Smooth muscle cell (in vitro differentiated cells): ENCODE results near the gene WDR82. TPM values are rescaled to one million over a fixed set of nuclear protein-coding genes. Genes with fewer than 3 reads are reported as not detected.

Experiments used
- DNase-seq: peaks from one replicate; lab custom pipeline; 2025; ENCODE audit not compliant: unreplicated experiment; lab: John Stamatoyannopoulos, UW
- H2AFZ ChIP-seq: fragments of 200-600 bp; sonication (generic); 2 replicates; pipeline ENCODE4 v1.6.0; 2016; ENCODE audit warnings: antibody characterized with exemption, low read depth, mild to moderate bottlenecking
- H3F3A ChIP-seq: fragments of 200-600 bp; sonication (generic); 2 replicates; pipeline ENCODE4 v1.6.0; 2017; ENCODE audit warnings: antibody characterized with exemption, low read depth
- H3K27ac ChIP-seq: fragments of 200-600 bp; sonication (generic); 2 replicates; pipeline ENCODE4 v1.5.1; 2016; ENCODE audit warnings: low read depth, mild to moderate bottlenecking
- H3K27me3 ChIP-seq: fragments of 200-600 bp; sonication (generic); 2 replicates; pipeline ENCODE4 v1.6.1; 2016; ENCODE audit warnings: low read depth, mild to moderate bottlenecking
- H3K36me3 ChIP-seq: fragments of 200-600 bp; sonication (generic); 2 replicates; pipeline ENCODE4 v1.5.1; 2016; ENCODE audit warnings: low read depth
- H3K4me1 ChIP-seq: fragments of 200-600 bp; sonication (generic); 2 replicates; pipeline ENCODE4 v1.5.1; 2016; ENCODE audit warnings: low read depth
- H3K4me2 ChIP-seq: fragments of 200-600 bp; sonication (generic); 2 replicates; pipeline ENCODE4 v1.6.0; 2016; ENCODE audit warnings: mild to moderate bottlenecking
- H3K4me3 ChIP-seq: fragments of 200-600 bp; sonication (generic); 2 replicates; pipeline ENCODE4 v1.5.1; 2016; ENCODE audit warnings: mild to moderate bottlenecking
- H3K79me2 ChIP-seq: fragments of 200-600 bp; sonication (generic); 2 replicates; pipeline ENCODE4 v1.6.0; 2016; ENCODE audit warnings: low read depth, mild to moderate bottlenecking
- H3K9ac ChIP-seq: fragments of 200-600 bp; sonication (generic); 2 replicates; pipeline ENCODE4 v1.6.0; 2016; ENCODE audit warnings: low read depth
- H3K9me3 ChIP-seq: fragments of 200-600 bp; sonication (generic); replicated peaks from 2 replicates; pipeline ENCODE4 v1.5.1; 2016; ENCODE audit warnings: low read depth
- H4K20me1 ChIP-seq: fragments of 200-600 bp; sonication (generic); 2 replicates; pipeline ENCODE4 v1.6.0; 2016; ENCODE audit warnings: low read depth
- CTCF ChIP-seq: fragments of 200-600 bp; sonication (generic); IDR thresholded peaks from 2 replicates; pipeline ENCODE4 v1.5.1; 2017; ENCODE audit warnings: borderline replicate concordance, mild to moderate bottlenecking, antibody characterized with exemption; ENCODE audit not compliant: insufficient read depth, poor library complexity, severe bottlenecking
- WGBS: methylation state at CpG from one replicate; pipeline ENCODE4 v1.1.7; 2016; ENCODE audit warnings: low lambda C conversion rate; 5-methylcytosine and 5-hydroxymethylcytosine counted together
- polyA plus RNA-seq: library from polyadenylated mRNA; unstranded; fragments of >200 nt; fragmentation: Nextera tagmentation; extraction: Ambion mirVana; gene quantifications from 2 replicates; pipeline ENCODE4 v1.2.1, GENCODE V29; 2016
- total RNA-seq: library from RNA; depleted of rRNA; stranded (reverse); fragments of >200 nt; gene quantifications from 2 replicates; pipeline ENCODE4 v1.2.3, GENCODE V29; 2014

The WDR82 gene
- total and polyA plus RNA-seq, 2 experiments from 2014 or later, result 26.1 to 48.3 TPM

GRCh38 chr3:52218937-52219650, 59.4 kb downstream of the WDR82 start:
- H3K4me1 ChIP-seq, result no peaks in the 10 kb centered on the region
- H3F3A ChIP-seq, result no peaks in the 10 kb centered on the region
- H3K27ac ChIP-seq, result no peak overlapping the region
- H3K4me2 ChIP-seq, result no peak overlapping the region
- H3K27me3 ChIP-seq, result no peaks in the 10 kb centered on the region
- H3K9ac ChIP-seq, result no peak overlapping the region
- 70% methylated on average over 6 of the region's 6 CpGs for WGBS
- TF ChIP-seq CTCF, result no peak
- H4K20me1 ChIP-seq, result no peaks in the 10 kb centered on the region
- no peak overlapping the region for H3K4me3 ChIP-seq
- no peaks in the 10 kb centered on the region for H3K9me3 ChIP-seq
- no peak for DNase-seq
- H3K36me3 ChIP-seq, result no peaks in the 10 kb centered on the region
- no peaks in the 10 kb centered on the region for H3K79me2 ChIP-seq
- H2AFZ ChIP-seq, result no peak overlapping the region

- H3K27ac ChIP-seq, result no peak overlapping the region
Observed at GRCh38 chr3:52218454-52218853, 60.0 kb downstream of the WDR82 start.

GRCh38 chr3:52218026-52218425, 60.4 kb downstream of the WDR82 start:
- H3K79me2 ChIP-seq, result no peaks in the 10 kb centered on the region
- no peaks in the 10 kb centered on the region for H3F3A ChIP-seq
- no peaks in the 10 kb centered on the region for H3K4me1 ChIP-seq
- no peaks in the 10 kb centered on the region for H3K36me3 ChIP-seq
- no peak overlapping the region for H2AFZ ChIP-seq
- no peak for TF ChIP-seq CTCF
- no peaks in the 10 kb centered on the region for H3K9me3 ChIP-seq
- H3K4me3 ChIP-seq, result no peak overlapping the region
- H3K27ac ChIP-seq, result no peak overlapping the region
- H3K4me2 ChIP-seq, result no peak overlapping the region
- WGBS, result 89% methylated on average over 3 of the region's 3 CpGs
- no peak for DNase-seq
- H3K27me3 ChIP-seq, result no peaks in the 10 kb centered on the region
- no peak overlapping the region for H3K9ac ChIP-seq
- H4K20me1 ChIP-seq, result no peaks in the 10 kb centered on the region

More at GRCh38 chr3:52218454-52218853, 60.0 kb downstream of the WDR82 start:
- no peak for DNase-seq
- H3K4me2 ChIP-seq, result no peak overlapping the region
- 96% methylated on average over 7 of the region's 12 CpGs for WGBS
- TF ChIP-seq CTCF, result no peak
- no peaks in the 10 kb centered on the region for H3K36me3 ChIP-seq
- H3K79me2 ChIP-seq, result no peaks in the 10 kb centered on the region
- no peaks in the 10 kb centered on the region for H3F3A ChIP-seq
- no peaks in the 10 kb centered on the region for H3K27me3 ChIP-seq
- no peak overlapping the region for H2AFZ ChIP-seq
- no peak overlapping the region for H3K4me3 ChIP-seq
- H3K9ac ChIP-seq, result no peak overlapping the region
- H4K20me1 ChIP-seq, result no peaks in the 10 kb centered on the region
- no peaks in the 10 kb centered on the region for H3K4me1 ChIP-seq
- H3K9me3 ChIP-seq, result no peaks in the 10 kb centered on the region

DNA sequence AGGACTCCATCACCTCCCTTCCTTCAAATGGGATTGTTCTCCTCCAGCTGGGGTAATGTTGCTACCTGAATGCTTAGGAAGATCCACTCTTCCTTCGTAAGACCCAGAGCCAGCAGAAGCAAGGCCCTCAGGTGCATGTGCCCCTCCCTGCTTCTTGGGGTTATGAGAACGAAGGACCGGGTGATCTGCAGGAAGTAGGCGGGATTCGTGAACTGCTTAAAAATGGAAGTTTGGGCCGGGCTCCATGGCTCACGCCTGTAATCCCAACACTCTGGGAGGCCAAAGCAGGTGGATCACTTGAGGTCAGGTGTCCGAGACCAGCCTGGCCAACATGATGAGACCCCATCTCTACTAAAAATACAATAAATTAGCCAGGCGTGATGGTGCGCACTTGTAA, 61.0 kb downstream of the WDR82 start:
- WGBS, result 91% methylated on average over 10 of the region's 10 CpGs
- H3K4me3 ChIP-seq, result no peak overlapping the region
- no peak overlapping the region for H2AFZ ChIP-seq
- no peak overlapping the region for H3K9ac ChIP-seq
- no peak overlapping the region for H3K27ac ChIP-seq
- H4K20me1 ChIP-seq, result no peaks in the 10 kb centered on the region
- H3K27me3 ChIP-seq, result no peaks in the 10 kb centered on the region
- no peaks in the 10 kb centered on the region for H3K9me3 ChIP-seq
- no peaks in the 10 kb centered on the region for H3K4me1 ChIP-seq
- DNase-seq, result no peak
- no peaks in the 10 kb centered on the region for H3F3A ChIP-seq
- TF ChIP-seq CTCF, result no peak
- no peaks in the 10 kb centered on the region for H3K79me2 ChIP-seq
- no peak overlapping the region for H3K4me2 ChIP-seq
- H3K36me3 ChIP-seq, result no peaks in the 10 kb centered on the region
